GM20000 (cell line): ENCODE data around the gene TRANK1.
"Not testable (repeated sequence)": the region's sequence is repeated elsewhere in the genome, so short reads cannot be mapped to it uniquely, and the experiment has no call there.

ENCODE experiments used
- DNase-seq: peaks from one replicate; pipeline ENCODE4 v3.0.0; 2012; ENCODE audit warnings: low spot score
- CTCF ChIP-seq: IDR thresholded peaks from 2 replicates; pipeline ENCODE4 v1.5.1; 2012; ENCODE audit warnings: mild to moderate bottlenecking, control low read depth; ENCODE audit errors: extremely low read depth, missing control alignments

The TRANK1 gene

GRCh38 chr3:36894914-36895313, 49.9 kb downstream of the TRANK1 start:
- DNase-seq = peak; percentile 30

GRCh38 chr3:36893826-36894225, 51.0 kb downstream of the TRANK1 start:
- DNase-seq = no peak
- TF ChIP-seq CTCF = no peak

More at GRCh38 chr3:36894914-36895313, 49.9 kb downstream of the TRANK1 start:
- no peak for TF ChIP-seq CTCF

- peak; percentile 26 for DNase-seq
- TF ChIP-seq CTCF = no peak
These were observed 51.7 kb downstream of the TRANK1 start for GRCh38 chr3:36893137-36893557.

DNA sequence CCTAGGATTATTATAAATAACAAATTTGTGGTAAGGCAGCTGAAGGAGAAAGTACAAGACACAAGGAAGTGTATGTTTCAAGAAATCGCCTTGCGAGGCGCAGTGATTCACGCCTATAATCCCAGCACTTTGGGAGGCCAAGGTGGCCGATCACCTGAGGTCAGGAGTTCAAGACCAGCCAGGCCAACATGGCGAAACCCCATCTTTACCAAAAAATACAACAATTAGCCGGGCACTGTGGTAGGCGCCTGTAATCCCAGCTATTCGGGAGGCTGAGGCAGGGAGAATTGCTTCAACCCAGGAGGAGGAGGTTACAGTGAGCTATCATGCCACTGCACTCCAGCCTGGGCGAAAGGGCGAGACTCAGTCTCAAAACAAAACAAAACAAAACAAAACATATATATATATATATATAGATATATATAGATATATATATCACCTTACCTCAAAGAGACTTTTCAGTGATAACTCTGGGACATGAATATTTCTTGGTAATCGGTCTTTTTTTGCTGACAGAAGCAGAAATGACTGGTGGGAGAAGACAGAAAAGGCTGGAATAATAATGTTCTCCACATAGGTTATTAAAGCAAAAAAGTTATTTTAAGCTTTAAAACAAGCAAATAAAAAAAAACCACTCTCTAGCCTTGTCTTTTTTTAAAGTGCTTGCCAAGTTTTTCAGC, 52.3 kb downstream of the TRANK1 start:
- no peak for TF ChIP-seq CTCF

GRCh38 chr3:36891701-36892160, 53.1 kb downstream of the TRANK1 start:
- no peak for TF ChIP-seq CTCF
- DNase-seq = peak; percentile 40

More for the DNA sequence above, 52.3 kb downstream of the TRANK1 start:
- no peak for DNase-seq

- DNase-seq = not testable (repeated sequence)
These were observed 53.8 kb downstream of the TRANK1 start for GRCh38 chr3:36891097-36891496.

- no peak for TF ChIP-seq CTCF
- no peak for DNase-seq
These were observed 54.6 kb downstream of the TRANK1 start for GRCh38 chr3:36890261-36890660.

DNA sequence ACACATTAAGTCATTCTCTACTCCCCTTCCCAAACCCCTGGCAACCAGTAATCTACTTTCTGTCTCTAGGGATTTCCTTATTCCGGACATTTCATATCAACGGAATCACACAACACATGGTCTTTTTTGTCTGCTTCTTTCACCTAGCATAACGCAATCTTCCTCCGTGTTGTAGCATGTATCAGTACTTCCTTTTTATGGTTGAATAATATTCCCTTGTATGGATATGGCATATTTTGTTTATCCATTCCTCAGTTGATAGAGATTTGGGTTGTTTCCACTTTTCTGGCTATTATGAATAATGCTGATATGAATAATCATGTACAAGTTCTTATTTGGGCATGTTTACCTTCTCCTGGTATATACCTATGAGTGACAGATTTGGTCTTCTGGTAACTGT, 63.1 kb downstream of the TRANK1 start:
- DNase-seq = no peak
- TF ChIP-seq CTCF = no peak

GRCh38 chr3:36879842-36880241, 65.0 kb downstream of the TRANK1 start:
- not testable (repeated sequence) for DNase-seq
